Fibroblast of peridontal ligament (primary cell): ENCODE results near the gene LYZL4.

Source experiments
- DNase-seq: peaks from one replicate; pipeline ENCODE4 v3.0.0-alpha.2; 2010; ENCODE audit errors: extremely low read depth

The LYZL4 gene

GRCh38 chr3:42410370-42411131 lies at the start of gene LYZL4:
Gene LYZL4, minus strand, starts transcription at chr3:42410610. Its CDS starts 3,359 bp downstream, at chr3:42407251.
- no peak for DNase-seq

- no peak for DNase-seq
These were observed 48.7 kb upstream of the LYZL4 start for GRCh38 chr3:42459151-42459550.

GRCh38 chr3:42456211-42456610 lies 45.8 kb upstream of the LYZL4 start:
- DNase-seq, result no peak

GRCh38 chr3:42451546-42452230 lies 41.3 kb upstream of the LYZL4 start:
- DNase-seq, result no peak

- no peak for DNase-seq
These were observed 40.7 kb upstream of the LYZL4 start for GRCh38 chr3:42451116-42451515.

- DNase-seq, result no peak
These were observed 40.2 kb upstream of the LYZL4 start for GRCh38 chr3:42450567-42450966.

GRCh38 chr3:42447481-42447880 lies 37.1 kb upstream of the LYZL4 start:
- no peak for DNase-seq

- DNase-seq, result no peak
These were observed 36.0 kb upstream of the LYZL4 start for GRCh38 chr3:42446111-42447050.

GRCh38 chr3:42443819-42444436 lies 33.5 kb upstream of the LYZL4 start:
- peak; percentile 72 for DNase-seq

GRCh38 chr3:42443292-42443691 lies 32.9 kb upstream of the LYZL4 start:
- DNase-seq, result no peak

GRCh38 chr3:42442640-42443039 lies 32.2 kb upstream of the LYZL4 start:
- DNase-seq, result no peak

GRCh38 chr3:42441791-42442190 lies 31.4 kb upstream of the LYZL4 start:
- DNase-seq, result no peak

- no peak for DNase-seq
These were observed 30.5 kb upstream of the LYZL4 start for GRCh38 chr3:42440924-42441323.

- DNase-seq, result no peak
These were observed 29.1 kb upstream of the LYZL4 start for GRCh38 chr3:42439261-42440115.

GRCh38 chr3:42438758-42439157 lies 28.3 kb upstream of the LYZL4 start:
- DNase-seq, result no peak

- no peak for DNase-seq
These were observed 27.8 kb upstream of the LYZL4 start for GRCh38 chr3:42438193-42438592.

- no peak for DNase-seq
These were observed 24.5 kb upstream of the LYZL4 start for GRCh38 chr3:42434777-42435380.

- no peak for DNase-seq
These were observed 22.1 kb upstream of the LYZL4 start for GRCh38 chr3:42432485-42432884.

- DNase-seq, result no peak
These were observed 20.5 kb upstream of the LYZL4 start for GRCh38 chr3:42430781-42431532.

- DNase-seq, result no peak
These were observed 18.4 kb upstream of the LYZL4 start for GRCh38 chr3:42428830-42429229.
